Lower leg skin (tissue), 3 donors: ENCODE data around the gene EMC10.

Experiments used
- POLR2A ChIP-seq, 2 donors: fragments of 450-650 bp; IDR thresholded peaks; one replicate each; pipeline ENCODE4 v1.6.1; 2016 to 2017; ENCODE audit warnings: antibody characterized with exemption in 2 of 2, mild to moderate bottlenecking in 1 of 2, moderate library complexity in 1 of 2
- TF ChIP-seq, protein P1 (sequence below), 3 donors: fragments of 450-650 bp; IDR thresholded peaks; one replicate each; pipeline ENCODE4 v1.5.1; 2016; ENCODE audit warnings: antibody characterized with exemption in 3 of 3, mild to moderate bottlenecking in 3 of 3, moderate library complexity in 2 of 3

GRCh38 chr19:50497022-50497405 lies 20.7 kb downstream of the EMC10 start:
- TF ChIP-seq, protein P1, sequence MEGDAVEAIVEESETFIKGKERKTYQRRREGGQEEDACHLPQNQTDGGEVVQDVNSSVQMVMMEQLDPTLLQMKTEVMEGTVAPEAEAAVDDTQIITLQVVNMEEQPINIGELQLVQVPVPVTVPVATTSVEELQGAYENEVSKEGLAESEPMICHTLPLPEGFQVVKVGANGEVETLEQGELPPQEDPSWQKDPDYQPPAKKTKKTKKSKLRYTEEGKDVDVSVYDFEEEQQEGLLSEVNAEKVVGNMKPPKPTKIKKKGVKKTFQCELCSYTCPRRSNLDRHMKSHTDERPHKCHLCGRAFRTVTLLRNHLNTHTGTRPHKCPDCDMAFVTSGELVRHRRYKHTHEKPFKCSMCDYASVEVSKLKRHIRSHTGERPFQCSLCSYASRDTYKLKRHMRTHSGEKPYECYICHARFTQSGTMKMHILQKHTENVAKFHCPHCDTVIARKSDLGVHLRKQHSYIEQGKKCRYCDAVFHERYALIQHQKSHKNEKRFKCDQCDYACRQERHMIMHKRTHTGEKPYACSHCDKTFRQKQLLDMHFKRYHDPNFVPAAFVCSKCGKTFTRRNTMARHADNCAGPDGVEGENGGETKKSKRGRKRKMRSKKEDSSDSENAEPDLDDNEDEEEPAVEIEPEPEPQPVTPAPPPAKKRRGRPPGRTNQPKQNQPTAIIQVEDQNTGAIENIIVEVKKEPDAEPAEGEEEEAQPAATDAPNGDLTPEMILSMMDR (IDR thresholded peaks at IDR 0.05), result no peak
- TF ChIP-seq POLR2A (IDR thresholded peaks at IDR 0.05), result no peak
